T-helper 2 cell treated with Interferon-gamma antibody and Interleukin-4, amounts not matched to agents 5 μg/mL and 100 μg/mL, for 36 hours (primary cell): ENCODE results near the gene CACFD1.

Experiments
- DNase-seq: peaks from one replicate; pipeline ENCODE4 v3.0.0; 2021; ENCODE audit warnings: low spot score
- H3K27ac Mint-ChIP-seq: one replicate; pipeline ENCODE4 v1.8.0; 2021; ENCODE audit warnings: mild to moderate bottlenecking, mixed read lengths
- H3K27me3 Mint-ChIP-seq: one replicate; pipeline ENCODE4 v1.8.0; 2021; ENCODE audit warnings: low read depth, mixed read lengths
- H3K36me3 Mint-ChIP-seq: one replicate; pipeline ENCODE4 v1.8.0; 2021; ENCODE audit warnings: low read depth, mixed read lengths
- H3K4me1 Mint-ChIP-seq: one replicate; pipeline ENCODE4 v1.8.0; 2021; ENCODE audit warnings: low read depth, mixed read lengths
- H3K4me3 Mint-ChIP-seq: one replicate; pipeline ENCODE4 v1.8.0; 2022; ENCODE audit warnings: mild to moderate bottlenecking, moderate library complexity, mixed read lengths
- H3K9me3 Mint-ChIP-seq: one replicate; pipeline ENCODE4 v1.8.0; 2021; ENCODE audit warnings: mixed read lengths

Gene CACFD1

DNA sequence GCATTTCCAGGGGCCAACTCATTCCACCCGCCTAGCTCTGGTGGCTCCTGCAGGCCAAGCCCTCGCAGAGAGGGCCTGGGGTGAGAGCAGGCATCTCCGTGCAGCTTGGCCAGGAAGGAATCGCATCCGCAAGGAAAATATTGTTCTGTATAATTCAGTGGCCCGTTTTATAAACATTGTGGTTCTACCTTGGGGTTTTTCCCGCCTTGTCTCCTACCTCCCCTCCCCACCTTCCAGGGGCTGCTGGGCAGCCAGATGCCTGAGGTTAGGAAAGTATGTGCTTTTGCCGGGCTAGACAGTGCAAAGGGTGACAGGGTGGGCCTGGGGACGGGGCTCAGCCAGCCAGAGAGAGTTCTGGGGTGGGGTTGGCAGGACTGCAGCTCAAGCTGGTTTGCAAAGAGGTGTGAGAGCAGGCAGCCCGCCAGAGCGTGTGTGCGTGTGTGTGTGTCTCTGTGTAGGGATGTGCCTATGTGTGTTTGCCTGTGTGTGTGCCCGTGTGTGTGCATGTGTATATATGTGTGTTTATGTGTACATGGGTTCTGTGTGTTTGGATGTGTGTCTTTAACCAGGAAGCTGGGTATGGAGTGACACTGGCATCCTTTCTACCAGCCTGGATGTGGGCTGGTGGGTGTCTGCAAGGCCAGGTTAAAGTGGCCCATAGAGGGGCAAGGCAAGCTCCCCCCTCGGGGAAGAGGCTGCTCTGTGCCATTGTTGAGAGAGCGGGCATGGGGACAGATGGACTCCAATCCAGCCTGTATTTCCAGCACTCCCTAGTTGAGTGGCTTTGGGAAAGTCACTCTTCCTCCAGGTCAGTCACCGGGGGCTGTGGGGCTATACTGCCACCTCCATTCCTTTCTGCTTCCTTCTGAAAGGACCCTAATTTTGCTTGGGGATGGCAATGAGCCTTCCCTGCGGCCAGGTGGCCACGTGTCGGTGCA lies 29.7 kb downstream of the CACFD1 start:
- no peak for DNase-seq
- no peak overlapping the region for H3K4me3 Mint-ChIP-seq
- no peak overlapping the region for H3K27ac Mint-ChIP-seq
- H3K36me3 Mint-ChIP-seq: no peaks in the 10 kb centered on the region
- peaks cover 3% of the 10 kb centered on the region for H3K4me1 Mint-ChIP-seq
- no peaks in the 10 kb centered on the region for H3K27me3 Mint-ChIP-seq
- H3K9me3 Mint-ChIP-seq: no peaks in the 10 kb centered on the region

DNA sequence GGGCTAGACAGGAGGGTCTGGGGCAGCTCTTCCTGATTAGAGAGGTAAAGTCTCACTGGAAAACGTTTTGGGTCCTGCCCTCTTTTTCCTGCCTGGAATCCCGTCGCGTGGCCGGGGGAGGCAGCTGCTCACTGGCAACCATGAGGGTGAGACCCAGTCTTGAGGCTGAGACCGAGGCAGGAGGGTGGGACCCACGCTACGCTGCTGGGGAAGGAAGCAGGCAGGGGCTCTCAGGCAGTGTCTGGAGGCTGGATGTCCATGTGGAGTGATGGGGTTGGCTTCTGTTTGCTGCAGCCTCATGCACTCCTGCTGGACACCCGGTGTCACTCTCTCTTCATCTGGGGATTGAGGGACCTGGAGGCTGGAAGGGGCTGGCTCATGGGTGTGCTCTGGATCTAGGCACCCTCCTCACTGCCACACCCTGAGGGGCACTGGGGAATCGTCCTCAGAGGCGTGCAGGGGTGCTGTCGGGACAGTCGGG lies 30.5 kb downstream of the CACFD1 start:
- Mint-ChIP-seq H3K27ac (no peak overlapping the region), H3K36me3 (no peaks in the 10 kb centered on the region), H3K9me3 (no peaks in the 10 kb centered on the region), H3K4me1 (peaks cover 3% of the 10 kb centered on the region), H3K27me3 (no peaks in the 10 kb centered on the region), H3K4me3 (no peak overlapping the region)
- no peak for DNase-seq

GRCh38 chr9:133490865-133491655 lies 31.3 kb downstream of the CACFD1 start:
- no peak for DNase-seq
- H3K36me3 Mint-ChIP-seq: no peaks in the 10 kb centered on the region
- no peak overlapping the region for H3K4me3 Mint-ChIP-seq
- H3K27me3 Mint-ChIP-seq: no peaks in the 10 kb centered on the region
- H3K27ac Mint-ChIP-seq: no peak overlapping the region
- H3K9me3 Mint-ChIP-seq: no peaks in the 10 kb centered on the region
- peaks cover 2% of the 10 kb centered on the region for H3K4me1 Mint-ChIP-seq

DNA sequence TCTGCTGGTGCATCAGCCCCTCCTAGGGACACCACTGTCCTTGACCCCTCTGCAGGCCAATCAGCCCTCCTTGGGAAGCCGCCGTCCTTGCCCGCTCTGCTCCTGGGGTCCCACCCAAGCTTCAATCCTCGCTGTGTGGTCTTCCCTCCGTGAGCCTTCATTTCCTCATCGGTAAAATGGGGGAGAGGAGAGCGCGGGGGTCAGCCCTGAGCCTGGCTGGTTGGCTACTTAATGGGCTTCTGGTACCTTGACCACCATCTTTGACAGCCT lies 31.8 kb downstream of the CACFD1 start:
- H3K4me1 Mint-ChIP-seq: no peaks in the 10 kb centered on the region
- no peaks in the 10 kb centered on the region for H3K9me3 Mint-ChIP-seq
- DNase-seq: no peak
- no peaks in the 10 kb centered on the region for H3K27me3 Mint-ChIP-seq
- H3K27ac Mint-ChIP-seq: no peak overlapping the region
- no peak overlapping the region for H3K4me3 Mint-ChIP-seq
- no peaks in the 10 kb centered on the region for H3K36me3 Mint-ChIP-seq

GRCh38 chr9:133492061-133493021 lies 32.6 kb downstream of the CACFD1 start:
- H3K27ac Mint-ChIP-seq: no peak overlapping the region

GRCh38 chr9:133493428-133493827 lies 33.6 kb downstream of the CACFD1 start:
- Mint-ChIP-seq H3K4me3 (no peak overlapping the region), H3K4me1 (no peaks in the 10 kb centered on the region), H3K27ac (no peak overlapping the region), H3K9me3 (no peaks in the 10 kb centered on the region), H3K36me3 (no peaks in the 10 kb centered on the region), H3K27me3 (no peaks in the 10 kb centered on the region)
- DNase-seq: no peak

More at GRCh38 chr9:133492061-133493021, 32.6 kb downstream of the CACFD1 start:
- no peaks in the 10 kb centered on the region for H3K27me3 Mint-ChIP-seq
- no peak overlapping the region for H3K4me3 Mint-ChIP-seq
- no peaks in the 10 kb centered on the region for H3K9me3 Mint-ChIP-seq
- no peaks in the 10 kb centered on the region for H3K4me1 Mint-ChIP-seq
- no peaks in the 10 kb centered on the region for H3K36me3 Mint-ChIP-seq
- no peak for DNase-seq

GRCh38 chr9:133493845-133494540 lies 34.2 kb downstream of the CACFD1 start:
- no peaks in the 10 kb centered on the region for H3K27me3 Mint-ChIP-seq
- no peaks in the 10 kb centered on the region for H3K9me3 Mint-ChIP-seq
- no peak overlapping the region for H3K27ac Mint-ChIP-seq
- no peaks in the 10 kb centered on the region for H3K36me3 Mint-ChIP-seq
- no peak overlapping the region for H3K4me3 Mint-ChIP-seq
- DNase-seq: no peak
- H3K4me1 Mint-ChIP-seq: no peaks in the 10 kb centered on the region

DNA sequence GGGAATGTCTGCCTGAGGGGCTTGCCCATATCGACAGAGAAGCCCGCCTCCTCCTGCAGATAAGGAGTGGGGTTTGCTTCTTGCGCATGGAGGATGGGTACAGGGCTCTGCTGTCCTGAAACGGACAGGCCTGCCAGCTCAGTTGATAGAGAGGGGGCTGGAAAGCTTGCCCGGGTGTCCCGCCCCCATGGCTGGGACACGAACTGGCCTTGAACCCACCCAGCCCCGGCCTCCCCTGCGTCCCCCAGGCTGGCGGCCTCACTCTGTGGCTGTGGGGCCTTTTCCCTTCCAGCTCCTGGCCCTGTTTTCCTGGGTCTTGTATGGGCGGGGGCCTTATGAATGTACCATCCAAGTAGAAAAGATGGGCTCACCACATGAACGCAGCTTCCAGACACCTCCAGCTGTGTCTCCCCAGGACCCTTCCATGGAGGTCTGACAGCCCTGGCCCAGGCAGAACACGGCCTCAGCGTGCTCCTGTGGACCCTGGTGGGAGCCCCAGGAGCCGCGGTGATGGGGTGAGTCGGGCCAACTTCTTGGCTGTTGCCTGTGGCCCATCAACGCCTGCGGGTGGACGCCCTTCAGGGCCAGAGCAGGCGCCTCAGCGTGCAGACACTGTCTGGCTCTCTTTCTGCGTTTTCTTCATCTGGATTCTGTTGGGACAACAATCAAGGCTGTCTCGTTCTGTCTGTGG lies 35.0 kb downstream of the CACFD1 start:
- no peaks in the 10 kb centered on the region for H3K9me3 Mint-ChIP-seq
- H3K27me3 Mint-ChIP-seq: no peaks in the 10 kb centered on the region
- no peak overlapping the region for H3K27ac Mint-ChIP-seq
- H3K4me1 Mint-ChIP-seq: no peaks in the 10 kb centered on the region
- no peak overlapping the region for H3K4me3 Mint-ChIP-seq
- DNase-seq: no peak
- H3K36me3 Mint-ChIP-seq: no peaks in the 10 kb centered on the region

- no peak overlapping the region for H3K27ac Mint-ChIP-seq
- no peaks in the 10 kb centered on the region for H3K27me3 Mint-ChIP-seq
- no peaks in the 10 kb centered on the region for H3K9me3 Mint-ChIP-seq
- no peaks in the 10 kb centered on the region for H3K36me3 Mint-ChIP-seq
- no peaks in the 10 kb centered on the region for H3K4me1 Mint-ChIP-seq
- H3K4me3 Mint-ChIP-seq: no peak overlapping the region
- no peak for DNase-seq
Measured at GRCh38 chr9:133495327-133496293, 35.8 kb downstream of the CACFD1 start.

DNA sequence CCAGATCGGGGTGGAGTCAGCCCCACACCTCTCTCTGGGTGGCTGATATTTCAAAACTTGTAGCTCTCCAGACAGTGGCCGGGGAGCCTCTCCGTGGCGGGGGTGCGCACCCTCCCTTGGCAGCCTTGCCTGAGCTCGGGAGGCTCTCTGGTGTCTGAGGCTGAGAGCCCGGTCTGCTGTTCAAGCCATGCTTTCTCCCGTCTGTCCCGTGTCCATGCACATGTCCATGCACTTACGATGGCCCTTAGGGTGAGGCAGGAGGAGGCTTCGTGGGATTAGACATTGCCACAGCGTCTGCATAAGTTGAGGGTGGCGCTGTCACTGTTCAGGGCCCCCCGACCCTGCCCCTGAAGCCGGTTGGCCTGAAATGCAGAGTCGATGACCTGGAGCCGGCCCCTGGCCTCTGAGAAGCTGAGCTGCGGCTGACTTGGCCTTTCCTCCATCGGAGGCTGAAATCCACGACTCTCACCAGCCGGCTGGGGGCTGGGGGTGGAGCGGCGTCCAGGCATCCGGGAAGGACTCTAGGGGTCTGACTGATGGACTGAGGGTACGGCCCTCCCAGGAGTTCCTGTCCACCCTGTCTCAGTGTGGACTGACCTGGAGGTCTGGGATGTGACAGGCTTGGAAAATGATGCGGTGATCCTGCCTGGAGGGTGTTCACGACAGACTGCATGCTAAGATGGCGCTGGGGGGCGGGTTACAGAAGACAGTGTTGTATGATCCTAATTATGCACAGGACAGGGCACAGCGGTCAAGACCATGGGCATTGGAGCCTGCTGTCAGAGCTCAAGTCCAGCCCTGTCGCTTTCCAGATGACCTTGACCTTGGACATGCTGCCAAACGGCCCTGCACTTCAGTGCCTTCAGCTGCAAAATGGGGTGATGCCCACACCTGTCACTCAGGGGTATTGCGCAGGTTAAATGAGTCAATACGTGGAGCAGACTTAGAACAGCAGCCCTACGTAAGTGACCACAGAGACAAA lies 37.4 kb downstream of the CACFD1 start:
- Mint-ChIP-seq H3K4me1 (no peaks in the 10 kb centered on the region), H3K9me3 (peaks cover 13% of the 10 kb centered on the region), H3K27me3 (no peaks in the 10 kb centered on the region), H3K27ac (no peak overlapping the region), H3K36me3 (no peaks in the 10 kb centered on the region), H3K4me3 (no peak overlapping the region)
- no peak for DNase-seq
